CD14-positive monocyte (primary cell): ENCODE data around the gene TSPAN32. TPM values are rescaled to one million over a fixed set of nuclear protein-coding genes. Genes with fewer than 3 reads are reported as not detected.

Experiments
- DNase-seq, 3 donors: peaks; one replicate each; pipeline ENCODE4 v3.0.0-alpha.2; 2011 to 2022
- H2AFZ ChIP-seq: 2 replicates; pipeline ENCODE4 v1.6.0; 2012; ENCODE audit warnings: mild to moderate bottlenecking, low read depth, low read length, inconsistent platforms; ENCODE audit not compliant: insufficient read depth, poor library complexity, severe bottlenecking
- H3K27ac ChIP-seq, 2 donors: 1 replicate in 1 of 2; 2 replicates in 1 of 2; pipeline ENCODE4 v1.5.1; 2012 to 2013; ENCODE audit warnings: low read length in 2 of 2, control low read depth in 1 of 2, inconsistent platforms in 1 of 2, low read depth in 1 of 2, mild to moderate bottlenecking in 1 of 2
- H3K27me3 ChIP-seq, 2 donors: one replicate each; pipeline versions ENCODE4 v1.6.0 to v1.6.1; 2011 to 2013; ENCODE audit warnings: low read length in 2 of 2; ENCODE audit not compliant: control insufficient read depth in 2 of 2, insufficient read depth in 2 of 2
- H3K36me3 ChIP-seq, 2 donors: replicated peaks in 1 of 2; 1 replicate in 1 of 2; 2 replicates in 1 of 2; pipeline versions ENCODE4 v1.5.1 to v1.6.1; 2012 to 2013; ENCODE audit warnings: low read length in 2 of 2, control low read depth in 1 of 2, inconsistent platforms in 1 of 2, mild to moderate bottlenecking in 1 of 2; ENCODE audit not compliant: insufficient read depth in 2 of 2, control insufficient read depth in 1 of 2
- H3K4me1 ChIP-seq, 2 donors: 1 replicate in 1 of 2; 2 replicates in 1 of 2; pipeline versions ENCODE4 v1.5.1 to v1.6.1; 2012 to 2013; ENCODE audit warnings: low read length in 2 of 2, control low read depth in 1 of 2, inconsistent platforms in 1 of 2, mild to moderate bottlenecking in 1 of 2, moderate library complexity in 1 of 2; ENCODE audit not compliant: insufficient read depth in 2 of 2, control insufficient read depth in 1 of 2
- H3K4me2 ChIP-seq: replicated peaks from 2 replicates; pipeline ENCODE3; 2012; ENCODE audit warnings: low read length, moderate library complexity, mild to moderate bottlenecking; ENCODE audit not compliant: poor library complexity, severe bottlenecking; ENCODE audit errors: extremely low read depth
- H3K4me3 ChIP-seq, 3 experiments: fragments of 200-600 bp in 1 of 3; sonication (generic) in 1 of 3; replicated peaks in 1 of 3; 1 replicate in 2 of 3; 2 replicates in 1 of 3; pipeline ENCODE4 v1.5.1; 2011 to 2013; ENCODE audit warnings: low read length in 3 of 3, mild to moderate bottlenecking in 3 of 3, control low read depth in 2 of 3, low read depth in 2 of 3, inconsistent platforms in 1 of 3, moderate library complexity in 1 of 3
- H3K79me2 ChIP-seq: 2 replicates; pipeline ENCODE4 v1.6.0; 2012; ENCODE audit warnings: mild to moderate bottlenecking, control low read depth, inconsistent platforms, low read length, moderate library complexity; ENCODE audit not compliant: insufficient read depth
- H3K9ac ChIP-seq: 2 replicates; pipeline ENCODE4 v1.6.0; 2017; ENCODE audit warnings: low read length, mild to moderate bottlenecking; ENCODE audit not compliant: insufficient read depth, poor library complexity, severe bottlenecking
- H3K9me3 ChIP-seq, 2 donors: replicated peaks in 1 of 2; 1 replicate in 1 of 2; 2 replicates in 1 of 2; pipeline versions ENCODE4 v1.5.1 to v1.6.1; 2012 to 2013; ENCODE audit warnings: low read length in 2 of 2, control low read depth in 1 of 2; ENCODE audit not compliant: control insufficient read depth in 1 of 2, insufficient read depth in 1 of 2
- H4K20me1 ChIP-seq: 2 replicates; pipeline ENCODE4 v1.6.0; 2012; ENCODE audit warnings: mild to moderate bottlenecking, low read length, control low read depth, moderate library complexity; ENCODE audit not compliant: insufficient read depth
- H3K27ac Mint-ChIP-seq, 7 donors: one replicate each; pipeline ENCODE4 v1.8.0; 2020; ENCODE audit warnings: mild to moderate bottlenecking in 7 of 7, mixed read lengths in 7 of 7, moderate library complexity in 6 of 7, inconsistent platforms in 2 of 7
- H3K27me3 Mint-ChIP-seq, 3 donors: one replicate each; pipeline ENCODE4 v1.8.0; 2021 to 2022; ENCODE audit warnings: low read depth in 3 of 3, mild to moderate bottlenecking in 3 of 3, mixed read lengths in 3 of 3, moderate library complexity in 3 of 3, inconsistent platforms in 1 of 3
- H3K36me3 Mint-ChIP-seq, 2 donors: one replicate each; pipeline ENCODE4 v1.8.0; 2020; ENCODE audit warnings: mixed read lengths in 2 of 2, inconsistent platforms in 1 of 2, mild to moderate bottlenecking in 1 of 2
- H3K4me1 Mint-ChIP-seq: one replicate; pipeline ENCODE4 v1.8.0; 2020; ENCODE audit warnings: mild to moderate bottlenecking, mixed read lengths
- H3K4me3 Mint-ChIP-seq, 2 donors: one replicate each; pipeline ENCODE4 v1.8.0; 2020; ENCODE audit warnings: mild to moderate bottlenecking in 2 of 2, mixed read lengths in 2 of 2, moderate library complexity in 1 of 2
- H3K9me3 Mint-ChIP-seq, 7 donors: one replicate each; pipeline ENCODE4 v1.8.0; 2020 to 2022; ENCODE audit warnings: mixed read lengths in 7 of 7, mild to moderate bottlenecking in 6 of 7, moderate library complexity in 6 of 7, inconsistent platforms in 2 of 7
- CTCF ChIP-seq: fragments of 200-600 bp; IDR thresholded peaks from one replicate; pipeline ENCODE4 v1.8.0; 2022; ENCODE audit warnings: antibody characterized with exemption, mild to moderate bottlenecking
- WGBS: methylation state at CpG from one replicate; pipeline ENCODE4 v1.1.5; 2013; ENCODE audit warnings: missing lambda C conversion rate; ENCODE audit not compliant: insufficient coverage; 5-methylcytosine and 5-hydroxymethylcytosine counted together
- intact Hi-C, 2 donors: fragments of 100-400 bp; cut with micrococcal nuclease; formaldehyde crosslinking; loops; one replicate each; pipeline versions ENCODE4 v1.15.0 to v1.15.1; 2023
- polyA plus RNA-seq, 3 donors: library from polyadenylated mRNA; depleted of rRNA in 1 of 3; unstranded in 2 of 3; stranded (reverse) in 1 of 3; fragments of 300-500 nt in 2 of 3; fragments of >200 nt in 1 of 3; fragmentation: Illumina TruSeq in 2 of 3; gene quantifications; 1 replicate in 2 of 3; 2 replicates in 1 of 3; pipeline ENCODE4 v1.2.3, GENCODE V29; 2012 to 2021

The TSPAN32 gene
- polyA plus RNA-seq, 3 donors = 34.8 to 136 (median 82.5) TPM

- peak in 2 of 3 donors; percentile 20 to 29 for DNase-seq
- Histone ChIP-seq H3K27me3 (no peaks in the 10 kb centered on the region), H3K36me3 (peaks cover 14 to 15% of the 10 kb centered on the region in 2 donors)
Measured at GRCh38 chr11:2302896-2303626, 1.2 kb downstream of the TSPAN32 start.

More at GRCh38 chr11:2302896-2303626, 1.2 kb downstream of the TSPAN32 start:
- Mint-ChIP-seq H3K4me3 (peak overlapping the region; percentile 88 to 96), H3K27me3 (peaks cover 0 to 2% (median 0%) of the 10 kb centered on the region in 3 donors), H3K27ac (peak overlapping the region; percentile 87 to 96 (median 94)), H3K4me1 (peaks cover 66% of the 10 kb centered on the region), H3K9me3 (no peaks in the 10 kb centered on the region), H3K36me3 (peaks cover 12 to 31% of the 10 kb centered on the region in 2 donors)
- Histone ChIP-seq H3K4me2 (peak overlapping the region; percentile 99), H3K4me1 (peaks cover 74 to 85% of the 10 kb centered on the region in 2 donors), H3K9me3 (no peaks in the 10 kb centered on the region), H4K20me1 (peaks cover 62% of the 10 kb centered on the region), H3K79me2 (peaks cover 88% of the 10 kb centered on the region), H3K27ac (peak overlapping the region; percentile 87 to 91), H3K4me3 (peak overlapping the region; percentile 42 to 86 (median 76)), H2AFZ (peak overlapping the region; percentile 66), H3K9ac (peak overlapping the region; percentile 72)
- 7% methylated on average over 18 of the region's 18 CpGs for WGBS
- intact Hi-C loops = loop anchor here in 1 of 2 donors (1.0 to 10.0 kb wide), 5 partner anchors 36 to 582 kb away; partner anchors contain the start of genes CDKN1C and TSSC4
- no peak for TF ChIP-seq CTCF
